Chondrocyte (in vitro differentiated cells): Measurements from ENCODE around the gene NXPH2. TPM values are rescaled to one million over a fixed set of nuclear protein-coding genes. Genes with fewer than 3 reads are reported as not detected.
"Not testable (repeated sequence)": the region's sequence is repeated elsewhere in the genome, so short reads cannot be mapped to it uniquely, and the experiment has no call there.

ENCODE experiments used
- DNase-seq: peaks from one replicate; pipeline ENCODE4 v3.0.0; 2021; ENCODE audit warnings: mixed read lengths, low spot score
- H3K27ac Mint-ChIP-seq: one replicate; pipeline ENCODE4 v1.8.0; 2021; ENCODE audit warnings: mild to moderate bottlenecking, moderate library complexity, mixed read lengths; ENCODE audit not compliant: unreplicated experiment
- H3K27me3 Mint-ChIP-seq: 2 replicates; pipeline ENCODE4 v1.8.0; 2021; ENCODE audit warnings: low read depth, mixed read lengths
- H3K36me3 Mint-ChIP-seq: 2 replicates; pipeline ENCODE4 v1.8.0; 2021; ENCODE audit warnings: low read depth, mixed read lengths
- H3K4me1 Mint-ChIP-seq: 2 replicates; pipeline ENCODE4 v1.8.0; 2021; ENCODE audit warnings: low read depth, mild to moderate bottlenecking, mixed read lengths
- H3K4me3 Mint-ChIP-seq: one replicate; pipeline ENCODE4 v1.8.0; 2021; ENCODE audit warnings: mild to moderate bottlenecking, moderate library complexity, mixed read lengths; ENCODE audit not compliant: unreplicated experiment
- H3K9me3 Mint-ChIP-seq: 2 replicates; pipeline ENCODE4 v1.8.0; 2021; ENCODE audit warnings: low read depth, mixed read lengths
- total RNA-seq: library from RNA; stranded (reverse); gene quantifications from 3 replicates; pipeline ENCODE4 v1.2.1, GENCODE V29; 2021
- TF ChIP-seq, protein P1 (sequence below): fragments of 200-600 bp; sonication (generic); IDR thresholded peaks from 2 replicates; pipeline ENCODE4 v1.5.0; 2021; ENCODE audit warnings: antibody characterized with exemption, mild to moderate bottlenecking, moderate library complexity

Gene NXPH2
- total RNA-seq, 1 donor from 2014 or later: not detected

- no peak overlapping the region for H3K27ac Mint-ChIP-seq
- no peak for DNase-seq
- TF ChIP-seq, protein P1, sequence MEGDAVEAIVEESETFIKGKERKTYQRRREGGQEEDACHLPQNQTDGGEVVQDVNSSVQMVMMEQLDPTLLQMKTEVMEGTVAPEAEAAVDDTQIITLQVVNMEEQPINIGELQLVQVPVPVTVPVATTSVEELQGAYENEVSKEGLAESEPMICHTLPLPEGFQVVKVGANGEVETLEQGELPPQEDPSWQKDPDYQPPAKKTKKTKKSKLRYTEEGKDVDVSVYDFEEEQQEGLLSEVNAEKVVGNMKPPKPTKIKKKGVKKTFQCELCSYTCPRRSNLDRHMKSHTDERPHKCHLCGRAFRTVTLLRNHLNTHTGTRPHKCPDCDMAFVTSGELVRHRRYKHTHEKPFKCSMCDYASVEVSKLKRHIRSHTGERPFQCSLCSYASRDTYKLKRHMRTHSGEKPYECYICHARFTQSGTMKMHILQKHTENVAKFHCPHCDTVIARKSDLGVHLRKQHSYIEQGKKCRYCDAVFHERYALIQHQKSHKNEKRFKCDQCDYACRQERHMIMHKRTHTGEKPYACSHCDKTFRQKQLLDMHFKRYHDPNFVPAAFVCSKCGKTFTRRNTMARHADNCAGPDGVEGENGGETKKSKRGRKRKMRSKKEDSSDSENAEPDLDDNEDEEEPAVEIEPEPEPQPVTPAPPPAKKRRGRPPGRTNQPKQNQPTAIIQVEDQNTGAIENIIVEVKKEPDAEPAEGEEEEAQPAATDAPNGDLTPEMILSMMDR: no peak
- H3K4me1 Mint-ChIP-seq: no peaks in the 10 kb centered on the region
- H3K4me3 Mint-ChIP-seq: no peak overlapping the region
- no peaks in the 10 kb centered on the region for H3K9me3 Mint-ChIP-seq
- H3K36me3 Mint-ChIP-seq: no peaks in the 10 kb centered on the region
- peaks cover 7% of the 10 kb centered on the region for H3K27me3 Mint-ChIP-seq
These were observed 131.6 kb downstream of the NXPH2 start for GRCh38 chr2:138648606-138649005.

DNA sequence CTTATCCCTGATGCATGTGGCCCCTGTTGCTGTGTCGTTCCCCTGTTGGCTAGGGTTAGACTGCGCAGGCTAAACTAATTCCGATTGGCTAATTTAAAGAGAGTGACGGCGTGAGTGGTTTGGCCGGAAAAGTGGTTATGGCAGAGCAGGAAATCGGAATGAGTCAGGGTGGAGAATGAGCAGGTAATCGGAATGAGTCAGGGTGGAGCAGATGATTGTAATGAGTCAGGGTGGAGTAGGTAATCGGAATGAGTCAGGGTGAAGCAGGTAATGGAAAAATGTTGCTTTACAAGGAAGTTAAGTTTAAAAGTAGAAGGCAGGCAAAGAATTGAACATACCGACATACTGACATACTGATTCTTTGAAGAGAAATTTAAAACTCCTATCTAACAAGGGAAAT is 135.4 kb downstream of the NXPH2 start:
- not testable (repeated sequence) for H3K9me3 Mint-ChIP-seq

GRCh38 chr2:138640921-138641676 is 139.1 kb downstream of the NXPH2 start:
- no peak for DNase-seq
- Mint-ChIP-seq H3K9me3 (no peaks in the 10 kb centered on the region), H3K36me3 (no peaks in the 10 kb centered on the region), H3K27ac (no peak overlapping the region), H3K27me3 (peaks cover 21% of the 10 kb centered on the region), H3K4me3 (no peak overlapping the region), H3K4me1 (no peaks in the 10 kb centered on the region)
- TF ChIP-seq, protein P1: no peak

More for the DNA sequence above, 135.4 kb downstream of the NXPH2 start:
- not testable (repeated sequence) for H3K4me1 Mint-ChIP-seq, H3K36me3 Mint-ChIP-seq, DNase-seq, H3K4me3 Mint-ChIP-seq, H3K27ac Mint-ChIP-seq
- H3K27me3 Mint-ChIP-seq: peaks cover 16% of the 10 kb centered on the region

- H3K27me3 Mint-ChIP-seq: peaks cover 20% of the 10 kb centered on the region
- H3K9me3 Mint-ChIP-seq: peaks cover 4% of the 10 kb centered on the region
- H3K4me1 Mint-ChIP-seq: no peaks in the 10 kb centered on the region
- H3K36me3 Mint-ChIP-seq: peaks cover 2% of the 10 kb centered on the region
- no peak overlapping the region for H3K27ac Mint-ChIP-seq
- TF ChIP-seq, protein P1: no peak
- no peak overlapping the region for H3K4me3 Mint-ChIP-seq
- no peak for DNase-seq
These were observed 142.5 kb downstream of the NXPH2 start for GRCh38 chr2:138637686-138638085.

DNA sequence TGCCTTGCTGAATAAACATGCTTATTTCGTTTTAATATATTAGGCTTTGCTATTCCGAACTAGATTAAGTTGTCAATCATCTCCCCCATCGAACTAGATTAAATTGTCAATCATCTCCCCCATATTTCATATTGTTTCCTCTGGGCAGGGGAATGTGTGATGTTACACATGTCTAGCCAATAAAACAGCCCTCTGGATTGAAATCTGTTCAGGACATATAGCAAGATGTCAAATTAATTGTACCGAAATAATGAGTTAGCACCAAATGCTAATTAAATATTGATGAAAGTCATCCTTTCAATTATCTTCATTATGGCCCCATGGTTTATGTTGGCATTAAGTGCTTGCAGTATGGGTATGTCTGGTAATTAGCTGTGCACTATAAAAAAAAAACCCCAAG is 143.1 kb downstream of the NXPH2 start:
- no peak overlapping the region for H3K27ac Mint-ChIP-seq
- H3K4me3 Mint-ChIP-seq: no peak overlapping the region
- peaks cover 2% of the 10 kb centered on the region for H3K4me1 Mint-ChIP-seq
- H3K9me3 Mint-ChIP-seq: peaks cover 6% of the 10 kb centered on the region
- peaks cover 17% of the 10 kb centered on the region for H3K27me3 Mint-ChIP-seq
- no peak for DNase-seq
- TF ChIP-seq, protein P1: no peak
- peaks cover 2% of the 10 kb centered on the region for H3K36me3 Mint-ChIP-seq

DNA sequence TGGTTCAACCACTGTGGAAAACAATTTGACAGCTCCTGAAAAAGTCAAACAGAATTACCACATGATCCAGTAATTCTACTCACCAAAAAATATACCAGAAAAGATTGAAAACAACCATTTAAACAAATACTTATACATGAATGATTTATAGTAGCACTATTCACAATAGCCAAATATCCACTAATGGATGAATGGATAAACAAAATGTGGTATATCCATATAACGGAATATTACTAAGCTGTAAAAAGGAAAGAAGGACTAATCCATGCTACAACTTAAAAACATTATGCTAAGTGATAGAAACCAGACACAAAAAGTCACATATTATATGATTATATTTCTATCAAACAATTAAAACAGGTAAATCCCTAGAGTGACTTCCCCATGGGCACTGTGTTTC is 147.1 kb downstream of the NXPH2 start:
- Mint-ChIP-seq H3K4me3 (no peak overlapping the region), H3K27me3 (peaks cover 6% of the 10 kb centered on the region), H3K27ac (no peak overlapping the region), H3K4me1 (peaks cover 4% of the 10 kb centered on the region), H3K36me3 (peaks cover 2% of the 10 kb centered on the region), H3K9me3 (peaks cover 6% of the 10 kb centered on the region)
- DNase-seq: no peak
- TF ChIP-seq, protein P1: no peak
